ENCODE measurements around the gene PPM1L.
"Not testable (repeated sequence)": the region's sequence is repeated elsewhere in the genome, so short reads cannot be mapped to it uniquely, and the experiment has no call there.

Gene PPM1L

DNA sequence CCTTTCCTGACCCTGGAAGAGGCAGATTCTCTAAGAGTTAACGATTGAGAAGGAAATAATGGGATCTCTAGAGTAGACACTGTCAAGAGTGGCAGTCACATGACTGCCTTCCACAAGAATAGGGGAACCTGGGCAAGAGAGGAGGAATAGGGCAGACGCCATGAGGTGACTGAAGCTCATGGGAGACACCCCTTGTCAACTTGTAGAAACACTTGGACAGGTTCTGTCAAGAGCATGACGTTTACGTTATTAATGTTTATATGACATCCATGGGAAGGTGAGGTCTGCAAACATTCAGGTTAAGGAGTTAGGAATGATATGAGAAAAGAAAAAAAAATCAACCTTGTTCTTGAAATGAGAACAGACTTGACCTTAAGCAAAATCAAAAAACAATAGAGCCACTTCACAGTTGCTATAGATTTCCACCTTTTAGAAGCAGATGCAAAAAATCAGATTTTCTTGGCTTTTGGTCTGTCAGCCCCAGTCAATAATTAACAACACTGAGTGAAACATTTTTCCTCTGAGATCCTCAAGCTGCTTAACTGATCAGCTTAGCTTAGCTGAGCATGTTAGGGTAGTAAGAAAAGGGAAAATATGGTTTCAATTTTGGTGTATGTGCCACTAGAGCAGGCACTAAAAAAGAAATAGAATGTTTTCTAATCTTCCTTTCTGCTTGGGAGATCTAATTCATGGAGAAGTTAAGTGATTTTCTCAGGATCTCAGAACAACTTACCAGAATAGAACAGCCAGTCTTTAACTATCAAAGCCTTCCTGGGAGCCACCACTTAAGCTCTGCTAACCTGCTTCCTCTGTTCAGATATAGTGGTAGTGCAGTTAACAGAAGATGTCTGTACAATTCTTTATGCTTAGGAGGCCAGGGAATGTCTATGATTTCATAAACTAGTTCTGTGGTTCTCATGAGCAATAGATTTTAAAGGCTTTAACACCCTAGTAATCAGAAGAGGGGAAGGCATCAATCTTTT is 232.2 kb downstream of the PPM1L start:
- no peak overlapping the region for H3K4me3 ChIP-seq (ENCODE audit: low read depth in 1 of 2, low read length in 2 of 2)
- no peaks in the 10 kb centered on the region for H3K4me1 ChIP-seq (ENCODE audit: control insufficient read depth in 1 of 2, insufficient read depth in 2 of 2, low read length in 2 of 2)
- no peaks in the 10 kb centered on the region for H3K27me3 ChIP-seq (ENCODE audit: control insufficient read depth in 1 of 2, insufficient read depth in 2 of 2, low read length in 2 of 2)
- H3K9me3 ChIP-seq (ENCODE audit: control insufficient read depth in 1 of 2, low read length in 2 of 2), result no peaks in the 10 kb centered on the region
- H3K9ac ChIP-seq (ENCODE audit: low read depth in 1 of 2, low read length in 2 of 2), result no peak overlapping the region
- H3K36me3 ChIP-seq (ENCODE audit: control insufficient read depth in 1 of 2, insufficient read depth in 2 of 2, low read length in 2 of 2), result no peaks in the 10 kb centered on the region
- H3K27ac ChIP-seq (ENCODE audit: low read depth, low read length), result no peak overlapping the region

DNA sequence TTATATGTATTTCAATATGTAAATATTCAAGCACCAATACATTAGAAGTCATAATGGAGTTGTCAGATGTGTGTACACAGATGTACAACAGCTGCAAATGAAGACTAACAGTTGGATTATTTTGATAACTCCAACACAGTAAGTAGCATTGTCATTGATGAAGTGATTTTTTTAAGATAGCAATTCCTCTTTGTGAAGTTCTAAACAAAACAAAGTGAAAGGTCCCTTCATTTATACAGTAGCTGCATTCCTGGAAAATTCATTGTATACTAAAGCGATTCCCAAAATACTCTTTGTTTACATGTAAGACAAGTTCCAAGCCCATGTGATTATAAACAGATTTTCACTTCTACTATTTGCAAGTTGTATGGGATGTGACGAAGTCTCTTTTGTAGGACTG is 234.4 kb downstream of the PPM1L start:
- H3K9ac ChIP-seq (ENCODE audit: low read depth in 1 of 2, low read length in 2 of 2), result no peak overlapping the region
- no peaks in the 10 kb centered on the region for H3K4me1 ChIP-seq (ENCODE audit: control insufficient read depth in 1 of 2, insufficient read depth in 2 of 2, low read length in 2 of 2)
- no peaks in the 10 kb centered on the region for H3K27me3 ChIP-seq (ENCODE audit: control insufficient read depth in 1 of 2, insufficient read depth in 2 of 2, low read length in 2 of 2)
- H3K36me3 ChIP-seq (ENCODE audit: control insufficient read depth in 1 of 2, insufficient read depth in 2 of 2, low read length in 2 of 2), result no peaks in the 10 kb centered on the region
- no peak overlapping the region for H3K27ac ChIP-seq (ENCODE audit: low read depth, low read length)
- no peak overlapping the region for H3K4me3 ChIP-seq (ENCODE audit: low read depth in 1 of 2, low read length in 2 of 2)
- H3K9me3 ChIP-seq (ENCODE audit: control insufficient read depth in 1 of 2, low read length in 2 of 2), result no peaks in the 10 kb centered on the region

GRCh38 chr3:160992712-160993111 is 236.7 kb downstream of the PPM1L start:
- H3K27me3 ChIP-seq (ENCODE audit: control insufficient read depth in 1 of 2, insufficient read depth in 2 of 2, low read length in 2 of 2), result no peaks in the 10 kb centered on the region
- H3K4me3 ChIP-seq (ENCODE audit: low read depth in 1 of 2, low read length in 2 of 2), result no peak overlapping the region
- no peaks in the 10 kb centered on the region for H3K4me1 ChIP-seq (ENCODE audit: control insufficient read depth in 1 of 2, insufficient read depth in 2 of 2, low read length in 2 of 2)
- H3K36me3 ChIP-seq (ENCODE audit: control insufficient read depth in 1 of 2, insufficient read depth in 2 of 2, low read length in 2 of 2), result no peaks in the 10 kb centered on the region
- no peak overlapping the region for H3K27ac ChIP-seq (ENCODE audit: low read depth, low read length)
- H3K9ac ChIP-seq (ENCODE audit: low read depth in 1 of 2, low read length in 2 of 2), result no peak overlapping the region
- no peaks in the 10 kb centered on the region for H3K9me3 ChIP-seq (ENCODE audit: control insufficient read depth in 1 of 2, low read length in 2 of 2)

GRCh38 chr3:160996811-160997210 is 240.8 kb downstream of the PPM1L start:
- Histone ChIP-seq H3K27ac (ENCODE audit: low read depth, low read length) (no peak overlapping the region), H3K9ac (ENCODE audit: low read depth in 1 of 2, low read length in 2 of 2) (no peak overlapping the region), H3K36me3 (ENCODE audit: control insufficient read depth in 1 of 2, insufficient read depth in 2 of 2, low read length in 2 of 2) (no peaks in the 10 kb centered on the region), H3K27me3 (ENCODE audit: control insufficient read depth in 1 of 2, insufficient read depth in 2 of 2, low read length in 2 of 2) (no peaks in the 10 kb centered on the region), H3K4me1 (ENCODE audit: control insufficient read depth in 1 of 2, insufficient read depth in 2 of 2, low read length in 2 of 2) (no peaks in the 10 kb centered on the region), H3K9me3 (ENCODE audit: control insufficient read depth in 1 of 2, low read length in 2 of 2) (no peaks in the 10 kb centered on the region), H3K4me3 (ENCODE audit: low read depth in 1 of 2, low read length in 2 of 2) (no peak overlapping the region)

DNA sequence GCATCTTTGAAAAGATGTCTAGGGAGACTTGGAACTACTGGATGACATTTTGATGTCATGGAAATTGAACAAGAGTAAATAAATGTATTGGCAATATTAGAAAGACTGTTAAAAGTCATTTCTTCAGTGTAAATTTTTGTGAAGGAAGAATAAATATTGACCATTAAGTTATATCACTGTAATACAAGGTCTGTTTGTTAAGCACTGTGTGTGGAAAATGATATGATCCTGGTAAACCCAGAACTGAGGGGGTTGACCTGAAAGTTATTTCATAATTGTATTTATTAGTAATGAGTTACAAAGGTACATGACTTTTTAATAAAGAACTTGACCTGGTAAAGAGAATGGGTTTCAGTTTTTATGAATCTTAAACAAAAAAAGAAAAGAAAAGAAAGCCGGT is 242.6 kb downstream of the PPM1L start:
- no peaks in the 10 kb centered on the region for H3K4me1 ChIP-seq (ENCODE audit: control insufficient read depth in 1 of 2, insufficient read depth in 2 of 2, low read length in 2 of 2)
- no peak overlapping the region for H3K9ac ChIP-seq (ENCODE audit: low read depth in 1 of 2, low read length in 2 of 2)
- H3K4me3 ChIP-seq (ENCODE audit: low read depth in 1 of 2, low read length in 2 of 2), result no peak overlapping the region
- no peak overlapping the region for H3K27ac ChIP-seq (ENCODE audit: low read depth, low read length)
- no peaks in the 10 kb centered on the region for H3K36me3 ChIP-seq (ENCODE audit: control insufficient read depth in 1 of 2, insufficient read depth in 2 of 2, low read length in 2 of 2)
- no peaks in the 10 kb centered on the region for H3K27me3 ChIP-seq (ENCODE audit: control insufficient read depth in 1 of 2, insufficient read depth in 2 of 2, low read length in 2 of 2)
- no peaks in the 10 kb centered on the region for H3K9me3 ChIP-seq (ENCODE audit: control insufficient read depth in 1 of 2, low read length in 2 of 2)

- Histone ChIP-seq H3K4me1 (ENCODE audit: control insufficient read depth in 1 of 2, insufficient read depth in 2 of 2, low read length in 2 of 2) (no peaks in the 10 kb centered on the region), H3K9ac (ENCODE audit: low read depth in 1 of 2, low read length in 2 of 2) (no peak overlapping the region), H3K27ac (ENCODE audit: low read depth, low read length) (no peak overlapping the region), H3K27me3 (ENCODE audit: control insufficient read depth in 1 of 2, insufficient read depth in 2 of 2, low read length in 2 of 2) (no peaks in the 10 kb centered on the region), H3K9me3 (ENCODE audit: control insufficient read depth in 1 of 2, low read length in 2 of 2) (no peaks in the 10 kb centered on the region), H3K4me3 (ENCODE audit: low read depth in 1 of 2, low read length in 2 of 2) (no peak overlapping the region), H3K36me3 (ENCODE audit: control insufficient read depth in 1 of 2, insufficient read depth in 2 of 2, low read length in 2 of 2) (no peaks in the 10 kb centered on the region)
Observed at GRCh38 chr3:160999274-160999673, 243.2 kb downstream of the PPM1L start.

- Histone ChIP-seq H3K4me1 (ENCODE audit: control insufficient read depth in 1 of 2, insufficient read depth in 2 of 2, low read length in 2 of 2) (no peaks in the 10 kb centered on the region), H3K4me3 (ENCODE audit: low read depth in 1 of 2, low read length in 2 of 2) (no peak overlapping the region), H3K27ac (ENCODE audit: low read depth, low read length) (no peak overlapping the region), H3K9me3 (ENCODE audit: control insufficient read depth in 1 of 2, low read length in 2 of 2) (no peaks in the 10 kb centered on the region), H3K9ac (ENCODE audit: low read depth in 1 of 2, low read length in 2 of 2) (no peak overlapping the region), H3K27me3 (ENCODE audit: control insufficient read depth in 1 of 2, insufficient read depth in 2 of 2, low read length in 2 of 2) (no peaks in the 10 kb centered on the region), H3K36me3 (ENCODE audit: control insufficient read depth in 1 of 2, insufficient read depth in 2 of 2, low read length in 2 of 2) (no peaks in the 10 kb centered on the region)
Observed at GRCh38 chr3:161008086-161008485, 252.1 kb downstream of the PPM1L start.

DNA sequence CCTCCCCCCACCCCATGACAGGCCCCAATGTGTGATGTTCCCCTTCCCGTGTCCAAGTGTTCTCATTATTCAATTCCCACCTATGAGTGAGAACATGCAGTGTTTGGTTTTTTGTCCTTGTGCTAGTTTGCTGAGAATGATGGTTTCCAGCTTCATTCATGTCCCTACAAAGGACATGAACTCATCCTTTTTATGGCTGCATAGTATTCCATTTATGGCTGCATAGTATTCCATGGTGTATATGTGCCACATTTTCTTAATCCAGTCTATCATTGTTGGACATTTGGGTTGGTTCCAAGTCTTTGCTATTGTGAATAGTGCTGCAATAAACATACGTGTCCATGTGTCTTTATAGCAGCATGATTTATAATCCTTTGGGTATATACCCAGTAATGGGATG is 254.1 kb downstream of the PPM1L start:
- not testable (repeated sequence) for H3K27me3 ChIP-seq (ENCODE audit: control insufficient read depth in 1 of 2, insufficient read depth in 2 of 2, low read length in 2 of 2); H3K4me1 ChIP-seq (ENCODE audit: control insufficient read depth in 1 of 2, insufficient read depth in 2 of 2, low read length in 2 of 2); H3K27ac ChIP-seq (ENCODE audit: low read depth, low read length); H3K9ac ChIP-seq (ENCODE audit: low read depth in 1 of 2, low read length in 2 of 2); H3K9me3 ChIP-seq (ENCODE audit: control insufficient read depth in 1 of 2, low read length in 2 of 2); H3K4me3 ChIP-seq (ENCODE audit: low read depth in 1 of 2, low read length in 2 of 2); H3K36me3 ChIP-seq (ENCODE audit: control insufficient read depth in 1 of 2, insufficient read depth in 2 of 2, low read length in 2 of 2)

DNA sequence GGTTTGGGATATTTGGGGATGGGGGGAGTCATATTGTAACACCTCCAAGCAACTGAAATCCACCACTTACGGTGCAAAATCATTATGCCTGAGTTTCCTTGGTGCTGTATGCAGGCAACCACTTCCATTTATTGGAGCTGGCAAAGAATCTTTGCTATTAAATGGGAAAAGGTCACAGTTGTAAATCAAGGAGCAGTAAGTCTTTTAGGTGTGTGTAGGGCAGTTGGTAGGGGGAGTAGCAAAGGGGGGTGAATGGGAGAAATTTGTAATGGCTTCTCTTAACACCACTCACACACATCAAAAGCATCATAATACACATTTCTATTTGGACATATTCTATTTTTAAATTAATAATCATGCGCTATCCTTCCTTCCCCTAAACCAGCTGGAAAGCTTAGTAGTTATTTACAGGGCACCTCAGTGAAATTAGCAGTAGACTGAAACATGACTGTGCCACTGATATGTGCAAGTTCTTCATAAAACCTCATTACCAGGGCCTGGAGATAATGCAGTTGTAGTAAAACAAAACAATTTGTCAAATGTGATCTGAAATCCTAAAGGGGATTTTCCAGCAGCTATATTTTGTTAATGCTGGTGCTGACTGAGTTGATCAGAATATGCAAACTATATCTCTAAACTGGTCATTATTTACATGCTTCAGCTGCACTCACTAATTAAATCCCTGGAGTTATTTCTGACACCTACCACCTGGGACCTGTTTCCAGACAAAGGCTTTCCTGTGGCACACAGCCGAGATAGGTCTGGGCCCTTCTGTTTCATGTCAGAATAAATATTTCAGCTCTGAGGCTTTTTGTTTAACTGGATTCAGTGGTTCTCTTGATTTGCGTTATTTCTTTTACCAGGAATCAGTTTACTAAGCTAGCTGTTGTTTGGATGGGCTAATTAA is 259.1 kb downstream of the PPM1L start:
- H3K4me1 ChIP-seq (ENCODE audit: control insufficient read depth in 1 of 2, insufficient read depth in 2 of 2, low read length in 2 of 2), result no peaks in the 10 kb centered on the region
- no peak overlapping the region for H3K9ac ChIP-seq (ENCODE audit: low read depth in 1 of 2, low read length in 2 of 2)
- no peaks in the 10 kb centered on the region for H3K9me3 ChIP-seq (ENCODE audit: control insufficient read depth in 1 of 2, low read length in 2 of 2)
- no peak overlapping the region for H3K4me3 ChIP-seq (ENCODE audit: low read depth in 1 of 2, low read length in 2 of 2)
- no peaks in the 10 kb centered on the region for H3K27me3 ChIP-seq (ENCODE audit: control insufficient read depth in 1 of 2, insufficient read depth in 2 of 2, low read length in 2 of 2)
- no peaks in the 10 kb centered on the region for H3K36me3 ChIP-seq (ENCODE audit: control insufficient read depth in 1 of 2, insufficient read depth in 2 of 2, low read length in 2 of 2)
- H3K27ac ChIP-seq (ENCODE audit: low read depth, low read length), result no peak overlapping the region
